GM10248 (cell line): ENCODE measurements around the gene ANKRD63.

Experiments used
- CTCF ChIA-PET: fragments of 300-600 bp; sonication (Branson Sonifier 250); formaldehyde crosslinking; extraction: SDS; loops from one replicate; lab custom pipeline; 2021; ENCODE audit warnings: antibody characterized with exemption; lab: Yijun Ruan, JAX
- POLR2A ChIA-PET: fragments of 350-650 bp; sonication (Branson Sonifier 250); formaldehyde crosslinking; extraction: SDS; loops from one replicate; lab custom pipeline; 2020; ENCODE audit warnings: antibody characterized with exemption; lab: Yijun Ruan, JAX
- DNase-seq: peaks from one replicate; pipeline ENCODE4 v3.0.0; 2012; ENCODE audit errors: extremely low spot score
- TF ChIP-seq, protein P1 (sequence below): IDR thresholded peaks from 2 replicates; pipeline ENCODE4 v1.5.1; 2012; ENCODE audit warnings: mild to moderate bottlenecking, low read depth; ENCODE audit errors: extremely low read depth, missing control alignments, control extremely low read depth

ANKRD63 gene

DNA sequence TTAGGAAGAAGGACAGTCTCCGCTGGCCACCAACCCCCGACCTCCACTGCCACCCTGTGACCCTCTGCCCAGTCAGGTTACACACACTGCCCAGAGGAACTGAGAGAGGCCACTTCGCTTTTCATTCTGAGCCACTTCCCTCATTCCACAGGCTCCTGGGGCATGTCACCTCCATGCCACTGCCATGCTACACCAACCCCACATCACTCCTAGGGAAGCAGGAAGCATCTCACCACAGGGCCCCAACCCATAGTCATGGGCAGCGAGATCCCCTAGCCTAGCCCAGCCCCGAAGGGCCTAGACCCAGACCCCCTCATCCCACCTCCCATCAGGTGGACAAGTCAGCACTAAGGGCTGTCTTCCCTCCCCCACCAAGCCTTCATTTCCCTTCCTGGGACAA is 23.5 kb upstream of the ANKRD63 start:
- DNase-seq, result no peak
- TF ChIP-seq, protein P1, sequence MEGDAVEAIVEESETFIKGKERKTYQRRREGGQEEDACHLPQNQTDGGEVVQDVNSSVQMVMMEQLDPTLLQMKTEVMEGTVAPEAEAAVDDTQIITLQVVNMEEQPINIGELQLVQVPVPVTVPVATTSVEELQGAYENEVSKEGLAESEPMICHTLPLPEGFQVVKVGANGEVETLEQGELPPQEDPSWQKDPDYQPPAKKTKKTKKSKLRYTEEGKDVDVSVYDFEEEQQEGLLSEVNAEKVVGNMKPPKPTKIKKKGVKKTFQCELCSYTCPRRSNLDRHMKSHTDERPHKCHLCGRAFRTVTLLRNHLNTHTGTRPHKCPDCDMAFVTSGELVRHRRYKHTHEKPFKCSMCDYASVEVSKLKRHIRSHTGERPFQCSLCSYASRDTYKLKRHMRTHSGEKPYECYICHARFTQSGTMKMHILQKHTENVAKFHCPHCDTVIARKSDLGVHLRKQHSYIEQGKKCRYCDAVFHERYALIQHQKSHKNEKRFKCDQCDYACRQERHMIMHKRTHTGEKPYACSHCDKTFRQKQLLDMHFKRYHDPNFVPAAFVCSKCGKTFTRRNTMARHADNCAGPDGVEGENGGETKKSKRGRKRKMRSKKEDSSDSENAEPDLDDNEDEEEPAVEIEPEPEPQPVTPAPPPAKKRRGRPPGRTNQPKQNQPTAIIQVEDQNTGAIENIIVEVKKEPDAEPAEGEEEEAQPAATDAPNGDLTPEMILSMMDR, result no peak
- POLR2A ChIA-PET, result interaction anchor here (1.1 kb wide), 1 partner anchor 210 kb away, joined by 3 read pairs; no protein-coding TSS in a partner anchor
- CTCF ChIA-PET, result interaction anchor here (0.9 to 23.2 kb wide), 12 partner anchors 11 to 118 kb away, joined by 3 to 405 read pairs (median 8); partner anchors contain the start of genes CCDC9B and INAFM2

DNA sequence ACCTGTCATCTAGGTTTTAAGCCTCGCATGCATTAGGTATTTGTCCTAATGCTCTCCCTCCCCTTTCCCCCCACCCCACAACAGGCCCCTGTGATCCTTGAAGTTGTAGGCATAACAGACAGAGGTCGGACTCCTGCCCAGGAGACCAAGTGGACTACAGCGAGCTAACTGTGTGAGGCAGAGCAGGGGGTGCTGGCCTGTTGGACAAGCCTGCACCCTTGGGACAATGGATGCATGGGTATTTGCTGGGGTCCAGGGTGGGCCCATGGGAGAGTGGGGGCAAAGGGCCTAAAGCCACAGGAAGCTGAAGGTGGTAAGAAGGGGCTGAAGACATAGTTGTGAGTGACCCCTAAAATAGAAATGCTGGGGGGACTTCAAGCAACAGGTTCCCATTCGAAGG is 22.4 kb upstream of the ANKRD63 start:
- TF ChIP-seq, protein P1, result no peak
- no peak for DNase-seq
- POLR2A ChIA-PET, result no interaction called here
- CTCF ChIA-PET, result interaction anchor here (0.7 to 23.2 kb wide), 10 partner anchors 8 to 117 kb away, joined by 3 to 405 read pairs (median 4); no protein-coding TSS in a partner anchor

DNA sequence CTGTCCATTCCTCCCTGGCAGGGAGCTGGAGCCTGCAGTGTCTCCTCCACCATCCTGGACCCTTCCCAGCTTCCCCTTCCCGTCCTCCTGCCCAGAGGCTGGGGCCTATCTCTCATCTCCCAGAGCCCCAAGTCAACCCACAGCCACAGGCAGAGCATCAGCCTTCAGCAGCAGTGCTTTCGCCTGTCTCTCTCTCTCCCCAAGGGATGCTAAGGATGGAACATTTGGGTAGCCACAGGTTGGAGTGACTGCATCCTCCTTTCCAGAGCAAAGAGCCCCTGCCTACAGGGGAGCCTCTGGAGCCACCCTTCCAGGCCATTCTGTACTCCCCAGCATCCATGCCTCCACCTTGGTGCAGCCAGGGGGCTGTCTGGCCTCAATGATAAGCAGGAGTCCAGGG is 20.7 kb upstream of the ANKRD63 start:
- TF ChIP-seq, protein P1, result no peak
- CTCF ChIA-PET, result interaction anchor here (1.1 to 23.2 kb wide), 5 partner anchors 13 to 86 kb away, joined by 3 to 405 read pairs (median 19); no protein-coding TSS in a partner anchor
- POLR2A ChIA-PET, result no interaction called here
- DNase-seq, result no peak

DNA sequence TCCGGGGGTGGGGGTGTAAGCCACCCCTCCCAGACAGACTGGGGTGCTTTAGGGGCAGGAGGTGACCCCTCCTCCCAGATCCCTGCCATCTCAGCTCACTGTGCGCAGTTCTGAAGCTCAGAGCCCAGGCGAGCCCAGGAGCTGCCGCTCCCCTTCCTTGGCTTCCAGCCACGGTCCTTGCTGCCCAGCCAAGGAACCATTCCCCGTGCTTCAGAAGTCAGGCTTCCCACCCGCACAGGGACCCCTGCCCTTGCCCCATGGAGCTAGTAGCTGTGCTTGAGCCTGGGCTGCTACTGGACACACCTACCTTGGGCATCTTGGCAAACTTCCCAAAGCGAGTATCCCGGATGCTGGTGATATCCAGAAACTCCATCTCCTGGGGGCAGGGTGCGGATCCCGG is 20.1 kb upstream of the ANKRD63 start:
- DNase-seq, result no peak
- CTCF ChIA-PET, result interaction anchor here (1.1 to 23.2 kb wide), 5 partner anchors 13 to 85 kb away, joined by 3 to 405 read pairs (median 19); no protein-coding TSS in a partner anchor
- POLR2A ChIA-PET, result no interaction called here
- TF ChIP-seq, protein P1, result no peak

DNA sequence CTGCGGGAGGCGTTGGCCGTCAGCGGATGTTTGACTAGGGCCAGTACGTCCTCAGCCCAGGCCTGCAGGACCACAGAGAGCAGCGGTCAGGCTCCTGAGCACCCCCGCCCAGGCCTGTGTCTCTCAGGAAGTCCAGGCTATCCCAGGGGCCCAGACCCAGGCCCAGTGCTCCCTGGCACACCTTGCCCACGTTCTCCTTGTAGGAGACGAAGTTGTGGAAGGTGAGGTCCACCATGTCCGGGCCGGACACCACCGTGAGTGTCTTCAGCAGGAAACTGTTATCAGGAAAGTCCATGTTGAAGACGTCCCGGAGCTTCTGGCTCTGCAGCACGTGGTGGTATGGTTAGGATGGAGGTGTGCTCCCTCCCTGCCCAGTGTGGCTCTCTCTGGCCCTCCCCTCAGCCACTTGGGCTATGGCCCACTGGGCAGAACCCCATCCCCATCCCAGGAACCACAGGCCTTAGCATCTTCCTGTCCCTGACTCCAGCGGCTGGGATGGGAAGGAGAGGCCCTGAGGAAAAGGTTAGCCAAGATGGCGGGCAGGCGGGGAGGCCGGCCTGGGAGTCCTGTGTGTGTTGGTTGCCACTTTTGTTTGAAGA is 19.5 kb upstream of the ANKRD63 start:
- ChIA-PET POLR2A (no interaction called here), CTCF (interaction anchor here (1.0 to 23.2 kb wide), 6 partner anchors 11 to 36 kb away, joined by 3 to 405 read pairs (median 14); no protein-coding TSS in a partner anchor)
- no peak for DNase-seq
- TF ChIP-seq, protein P1, result no peak

DNA sequence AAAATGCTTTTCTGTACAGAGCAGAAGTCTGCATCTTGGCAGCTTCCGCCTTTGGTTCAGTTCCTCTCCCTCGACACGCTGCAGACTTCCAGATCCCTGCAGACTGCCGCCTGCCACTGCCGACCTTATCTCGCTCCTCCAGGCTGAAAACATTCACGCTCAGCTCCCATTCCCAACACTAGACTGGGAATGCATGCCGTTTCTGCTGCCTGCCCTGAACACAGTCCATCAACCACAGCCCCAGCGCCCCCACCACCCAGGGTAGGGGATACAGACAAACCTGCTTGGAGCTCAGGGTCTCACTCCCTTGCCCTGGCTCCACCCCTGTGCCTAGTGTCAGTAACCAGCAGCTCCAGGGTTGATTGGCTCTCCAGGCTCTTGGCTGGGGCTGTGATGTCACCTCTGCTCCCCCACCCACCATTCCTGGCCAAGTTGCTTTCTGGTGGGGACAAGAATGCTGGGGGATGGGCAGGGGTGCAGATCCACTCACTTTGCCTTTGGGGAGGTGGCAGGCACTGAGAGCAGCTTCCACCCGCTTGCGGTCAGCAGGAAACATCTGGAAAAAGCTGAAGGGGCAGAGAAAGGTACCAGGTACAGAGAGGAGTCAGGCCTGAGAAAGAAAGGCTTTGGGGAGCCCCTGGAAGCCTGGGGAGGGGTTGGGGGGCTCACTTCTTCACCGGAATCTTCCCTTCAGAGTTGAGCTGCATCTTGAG is 18.8 kb upstream of the ANKRD63 start:
- ChIA-PET CTCF (interaction anchor here (0.9 to 23.2 kb wide), 5 partner anchors 8 to 36 kb away, joined by 3 to 405 read pairs (median 3); no protein-coding TSS in a partner anchor), POLR2A (no interaction called here)
- no peak for DNase-seq
- TF ChIP-seq, protein P1, result no peak
